CD14-positive monocyte (primary cell): ENCODE data around the gene TEX50. TPM values are rescaled to one million over a fixed set of nuclear protein-coding genes. Genes with fewer than 3 reads are reported as not detected.

ENCODE experiments used
- polyA plus RNA-seq, 3 donors: library from polyadenylated mRNA; depleted of rRNA in 1 of 3; unstranded in 2 of 3; stranded (reverse) in 1 of 3; fragments of 300-500 nt in 2 of 3; fragments of >200 nt in 1 of 3; fragmentation: Illumina TruSeq in 2 of 3; gene quantifications; 1 replicate in 2 of 3; 2 replicates in 1 of 3; pipeline ENCODE4 v1.2.3, GENCODE V29; 2012 to 2021

Gene TEX50
- polyA plus RNA-seq, 3 donors = not detected

Other genes with a start within 250 kb of the TEX50 start
- 100 to 1,000 TPM in 2 of 3 donors, 10 to 100 TPM in 1; 89.5 to 142 (median 119) TPM for gene PRDX6, start 158.0 kb upstream of the TEX50 start, polyA plus RNA-seq
- gene SLC9C2, start 32.3 kb upstream of the TEX50 start, polyA plus RNA-seq = not detected
- gene ANKRD45, start 34.5 kb downstream of the TEX50 start, polyA plus RNA-seq = not detected
- gene KLHL20, start 79.6 kb downstream of the TEX50 start, polyA plus RNA-seq = 1 to 10 TPM; 6.5 to 9.4 (median 8.2) TPM
- gene DARS2, start 189.3 kb downstream of the TEX50 start, polyA plus RNA-seq = 1 to 10 TPM; 3.2 to 8.2 (median 6.2) TPM
- gene CENPL, start 189.5 kb downstream of the TEX50 start, polyA plus RNA-seq = 1 to 10 TPM in 1 of 3 donors, under 1 TPM in 2; 0.49 to 2.6 (median 0.81) TPM
- gene GAS5, start 232.7 kb downstream of the TEX50 start, polyA plus RNA-seq = 100 to 1,000 TPM in 1 of 3 donors, 10 to 100 TPM in 2; 90.4 to 309 (median 92.0) TPM
- 1 to 10 TPM in 1 of 3 donors, under 1 TPM in 2; 0.87 to 4.1 (median 0.91) TPM for gene ZBTB37, start 233.0 kb downstream of the TEX50 start, polyA plus RNA-seq